ENCODE data around the gene MRPL24. TPM values are rescaled to one million over a fixed set of nuclear protein-coding genes. Genes with fewer than 3 reads are reported as not detected.
A peak's percentile ranks its signal among the peaks of the same experiment; 100 is the strongest.

MRPL24 gene
- total and polyA plus RNA-seq, 2 of the 13 experiments (the other 11 are each of a cell fraction or from before 2014, with no cell fraction given), result 38.1 to 42.9 TPM

DNA sequence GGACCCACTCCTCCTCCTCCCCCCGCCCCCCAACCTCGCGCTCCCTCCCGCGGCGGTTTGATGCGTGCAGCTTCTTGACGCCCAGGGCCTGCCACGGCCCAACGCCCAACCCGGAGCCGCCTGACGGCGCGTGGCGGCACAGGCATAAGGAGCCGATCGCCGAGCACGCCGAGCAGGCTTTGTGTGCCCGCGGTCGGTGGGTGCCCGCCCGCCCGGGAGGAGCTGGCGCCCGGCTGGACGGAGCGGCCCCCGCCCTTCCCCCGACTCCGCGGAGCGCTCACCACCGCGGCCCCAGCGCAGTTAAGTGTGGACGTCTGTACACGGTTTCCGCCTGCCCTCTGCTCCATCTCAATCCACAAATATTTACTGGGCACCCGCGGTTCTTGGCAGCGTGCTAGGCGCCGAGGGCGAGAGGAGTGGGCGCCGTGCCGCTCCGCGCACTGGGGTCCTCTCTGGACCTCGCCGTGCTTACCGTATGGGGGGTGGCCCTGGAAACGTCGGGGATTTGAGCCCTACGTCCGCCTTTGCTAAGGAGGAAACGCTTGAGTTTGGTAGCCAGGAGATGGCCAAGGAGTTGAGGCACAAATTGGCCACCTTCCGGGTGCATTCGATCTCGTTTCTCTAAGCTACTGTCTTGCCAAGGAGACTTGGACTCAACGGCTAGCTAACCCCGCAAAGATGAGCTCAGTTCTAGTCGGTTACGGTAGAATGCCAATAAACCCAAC, 11.0 kb upstream of the MRPL24 start (continued):
- TF ChIP-seq HMGXB4 (CRISPR knock-in tag; IDR thresholded peaks at IDR 0.05; ENCODE audit: borderline replicate concordance in 1 of 2, low read depth in 1 of 2) (peak; percentile 46 to 85; a peak in 3 of 4 replicates), MTERF4 (CRISPR knock-in tag; IDR thresholded peaks at IDR 0.05) (peak; percentile 54; the same call in 1 of the 2 replicates), DNMT1 (CRISPR knock-in tag; IDR thresholded peaks at IDR 0.05) (0 out of 2 replicates have a peak, but pooled peaks have one; percentile 73), UBTF (CRISPR knock-in tag; IDR thresholded peaks at IDR 0.05) (peak; percentile 81; the same call in 1 of the 2 replicates), ZNF639 (CRISPR knock-in tag; conservative IDR thresholded peaks at IDR 0.05) (peak; percentile 39; the same call in 1 of the 2 replicates), ZNF12 (CRISPR knock-in tag; IDR thresholded peaks at IDR 0.05) (no peak), KDM4B (CRISPR knock-in tag; IDR thresholded peaks at IDR 0.05) (no peak), ZKSCAN8 (CRISPR knock-in tag; IDR thresholded peaks at IDR 0.05; ENCODE audit: borderline replicate concordance) (no peak), ATAD3A (CRISPR knock-in tag; IDR thresholded peaks at IDR 0.05) (no peak), ZNF773 (CRISPR knock-in tag; IDR thresholded peaks at IDR 0.05; ENCODE audit: borderline replicate concordance) (no peak), ZIK1 (CRISPR knock-in tag; IDR thresholded peaks at IDR 0.05; ENCODE audit: borderline replicate concordance, low read depth) (peak; percentile 84), FOXA3 (CRISPR knock-in tag; IDR thresholded peaks at IDR 0.05) (peak; percentile 42; the same call in 1 of the 2 replicates), ETV6 (CRISPR knock-in tag; conservative IDR thresholded peaks at IDR 0.05) (peak; percentile 87)
- TF ChIP-seq, protein P1, sequence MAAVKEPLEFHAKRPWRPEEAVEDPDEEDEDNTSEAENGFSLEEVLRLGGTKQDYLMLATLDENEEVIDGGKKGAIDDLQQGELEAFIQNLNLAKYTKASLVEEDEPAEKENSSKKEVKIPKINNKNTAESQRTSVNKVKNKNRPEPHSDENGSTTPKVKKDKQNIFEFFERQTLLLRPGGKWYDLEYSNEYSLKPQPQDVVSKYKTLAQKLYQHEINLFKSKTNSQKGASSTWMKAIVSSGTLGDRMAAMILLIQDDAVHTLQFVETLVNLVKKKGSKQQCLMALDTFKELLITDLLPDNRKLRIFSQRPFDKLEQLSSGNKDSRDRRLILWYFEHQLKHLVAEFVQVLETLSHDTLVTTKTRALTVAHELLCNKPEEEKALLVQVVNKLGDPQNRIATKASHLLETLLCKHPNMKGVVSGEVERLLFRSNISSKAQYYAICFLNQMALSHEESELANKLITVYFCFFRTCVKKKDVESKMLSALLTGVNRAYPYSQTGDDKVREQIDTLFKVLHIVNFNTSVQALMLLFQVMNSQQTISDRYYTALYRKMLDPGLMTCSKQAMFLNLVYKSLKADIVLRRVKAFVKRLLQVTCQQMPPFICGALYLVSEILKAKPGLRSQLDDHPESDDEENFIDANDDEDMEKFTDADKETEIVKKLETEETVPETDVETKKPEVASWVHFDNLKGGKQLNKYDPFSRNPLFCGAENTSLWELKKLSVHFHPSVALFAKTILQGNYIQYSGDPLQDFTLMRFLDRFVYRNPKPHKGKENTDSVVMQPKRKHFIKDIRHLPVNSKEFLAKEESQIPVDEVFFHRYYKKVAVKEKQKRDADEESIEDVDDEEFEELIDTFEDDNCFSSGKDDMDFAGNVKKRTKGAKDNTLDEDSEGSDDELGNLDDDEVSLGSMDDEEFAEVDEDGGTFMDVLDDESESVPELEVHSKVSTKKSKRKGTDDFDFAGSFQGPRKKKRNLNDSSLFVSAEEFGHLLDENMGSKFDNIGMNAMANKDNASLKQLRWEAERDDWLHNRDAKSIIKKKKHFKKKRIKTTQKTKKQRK (IDR thresholded peaks at IDR 0.05; ENCODE audit: low read length), result no peak

All from HepG2 (cell line).